Smooth muscle cell of the pulmonary artery (primary cell): ENCODE results near the gene TRH. TPM values are rescaled to one million over a fixed set of nuclear protein-coding genes. Genes with fewer than 3 reads are reported as not detected.

Source experiments
- total RNA-seq: library from RNA; depleted of rRNA; stranded (reverse); fragments of >200 nt; gene quantifications from 2 replicates; pipeline ENCODE4 v1.2.3, GENCODE V29; 2014

Gene TRH, protein sequence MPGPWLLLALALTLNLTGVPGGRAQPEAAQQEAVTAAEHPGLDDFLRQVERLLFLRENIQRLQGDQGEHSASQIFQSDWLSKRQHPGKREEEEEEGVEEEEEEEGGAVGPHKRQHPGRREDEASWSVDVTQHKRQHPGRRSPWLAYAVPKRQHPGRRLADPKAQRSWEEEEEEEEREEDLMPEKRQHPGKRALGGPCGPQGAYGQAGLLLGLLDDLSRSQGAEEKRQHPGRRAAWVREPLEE
- 0.10 and 0.20 TPM in 2 replicates for total RNA-seq

DNA sequence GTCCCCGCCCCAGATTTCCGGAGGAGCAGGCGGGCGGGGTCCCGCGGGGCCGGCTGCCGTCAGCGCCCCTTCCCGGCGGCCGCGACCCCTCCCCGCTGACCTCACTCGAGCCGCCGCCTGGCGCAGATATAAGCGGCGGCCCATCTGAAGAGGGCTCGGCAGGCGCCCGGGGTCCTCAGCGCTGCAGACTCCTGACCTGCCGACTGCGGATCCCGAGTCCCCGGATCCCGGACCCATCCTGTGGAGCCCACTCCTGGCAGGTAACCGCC lies at the start of gene TRH:
Gene TRH, plus strand, starts transcription at position 157 of the 269 bp plus-strand sequence. CDS start 1,097 bp downstream, outside the sequence.

Other genes starting within 250 kb of the TRH start
- gene TMCC1, start 81.0 kb upstream of the TRH start, total RNA-seq = 18.1 and 27.3 TPM in 2 replicates
- not detected in 2 replicates for gene ALG1L2, start 107.1 kb downstream of the TRH start, total RNA-seq